ENCODE measurements around the gene LEP.
A peak's percentile ranks its signal among the peaks of the same experiment; 100 is the strongest.

Gene LEP

GRCh38 chr7:128240696-128241386 is at the start of gene LEP:
Gene LEP, plus strand, starts transcription at chr7:128241278. Its CDS starts 10,741 bp downstream, at chr7:128252019.
- no peak for DNase-seq

- DNase-seq, result no peak
Observed at GRCh38 chr7:128192497-128193142, 48.5 kb upstream of the LEP start.

- DNase-seq, result peak in 2 of 3 donors; percentile 28 to 40
Observed at GRCh38 chr7:128194533-128195282, 46.4 kb upstream of the LEP start.

GRCh38 chr7:128197589-128197988 is 43.5 kb upstream of the LEP start:
- DNase-seq, result peak in 1 of 3 donors; percentile 37

- no peak for DNase-seq
Observed at GRCh38 chr7:128197989-128198580, 43.0 kb upstream of the LEP start.

GRCh38 chr7:128200376-128200775 is 40.7 kb upstream of the LEP start:
- DNase-seq, result no peak

GRCh38 chr7:128201067-128201689 is 39.9 kb upstream of the LEP start:
- DNase-seq, result no peak

GRCh38 chr7:128201690-128202085 is 39.4 kb upstream of the LEP start:
- DNase-seq, result no peak

- no peak for DNase-seq
Observed at GRCh38 chr7:128202287-128202957, 38.7 kb upstream of the LEP start.

- no peak for DNase-seq
Observed at GRCh38 chr7:128203047-128203491, 38.0 kb upstream of the LEP start.

GRCh38 chr7:128203710-128204214 is 37.3 kb upstream of the LEP start:
- no peak for DNase-seq

- DNase-seq, result no peak
Observed at GRCh38 chr7:128204455-128204854, 36.6 kb upstream of the LEP start.

- DNase-seq, result no peak
Observed at GRCh38 chr7:128205068-128205467, 36.0 kb upstream of the LEP start.

- no peak for DNase-seq
Observed at GRCh38 chr7:128206017-128206746, 34.9 kb upstream of the LEP start.

GRCh38 chr7:128206747-128207500 is 34.2 kb upstream of the LEP start:
- DNase-seq, result no peak

GRCh38 chr7:128207609-128208008 is 33.5 kb upstream of the LEP start:
- DNase-seq, result no peak

- DNase-seq, result peak; percentile 84 to 89 (median 88)
Observed at GRCh38 chr7:128209229-128210035, 31.6 kb upstream of the LEP start.

GRCh38 chr7:128210036-128210347 is 31.1 kb upstream of the LEP start:
- DNase-seq, result no peak

- no peak for DNase-seq
Observed at GRCh38 chr7:128210590-128211570, 30.2 kb upstream of the LEP start.

Measured in suppressor macrophage treated with lipopolysaccharide for 1 hour (primary cell).